Activated T-helper 1 cell treated with anti-CD3 and anti-CD28 coated beads, Interleukin-2, amount 50 U/mL, for 16 hours (primary cell): ENCODE data around the gene KCNK1.

Experiments used
- DNase-seq, 2 donors: peaks; one replicate each; pipeline ENCODE4 v3.0.0-alpha.2; 2020; ENCODE audit warnings: low read depth in 1 of 2, low spot score in 1 of 2

Gene KCNK1

DNA sequence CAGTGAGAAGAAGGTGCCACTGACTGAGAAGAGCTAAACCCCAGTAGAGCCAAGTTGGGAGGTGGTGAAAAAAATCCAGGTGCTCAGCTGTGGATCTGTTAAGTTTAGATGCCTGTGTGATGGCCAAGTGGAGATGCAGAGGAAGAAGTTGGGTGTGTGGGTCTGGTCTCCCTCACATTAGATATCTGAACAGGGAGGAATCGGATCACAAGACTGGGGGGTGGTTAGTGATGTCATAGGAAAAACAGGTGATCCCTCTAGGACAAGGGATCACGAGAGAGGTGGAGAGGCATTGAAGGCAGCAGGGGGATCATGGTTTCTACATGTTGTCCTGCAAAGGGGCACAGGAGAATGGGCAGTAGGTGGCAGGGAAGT is 22.6 kb downstream of the KCNK1 start:
- DNase-seq, result no peak

DNA sequence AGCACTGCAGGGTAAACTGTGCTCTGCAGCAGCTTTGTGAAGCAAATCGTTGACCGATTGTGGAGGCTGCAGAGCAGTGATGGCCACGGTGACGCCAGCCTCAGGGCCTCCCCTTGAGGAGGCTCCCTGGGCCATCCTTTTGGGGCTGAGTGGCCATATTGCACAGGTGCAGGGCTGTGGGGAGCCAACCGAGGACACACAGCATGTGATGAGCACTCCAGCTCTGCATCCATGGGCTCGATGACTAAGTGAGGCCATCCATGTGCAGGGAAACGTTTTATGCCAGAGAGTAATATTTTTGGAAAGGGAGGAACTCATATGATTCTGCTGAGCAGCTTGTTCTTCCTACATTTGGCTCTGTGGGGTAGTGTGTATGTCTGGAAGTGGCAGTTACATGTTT is 24.6 kb downstream of the KCNK1 start:
- no peak for DNase-seq

- DNase-seq, result no peak
These were observed 25.7 kb downstream of the KCNK1 start for GRCh38 chr1:233639611-233640010.

DNA sequence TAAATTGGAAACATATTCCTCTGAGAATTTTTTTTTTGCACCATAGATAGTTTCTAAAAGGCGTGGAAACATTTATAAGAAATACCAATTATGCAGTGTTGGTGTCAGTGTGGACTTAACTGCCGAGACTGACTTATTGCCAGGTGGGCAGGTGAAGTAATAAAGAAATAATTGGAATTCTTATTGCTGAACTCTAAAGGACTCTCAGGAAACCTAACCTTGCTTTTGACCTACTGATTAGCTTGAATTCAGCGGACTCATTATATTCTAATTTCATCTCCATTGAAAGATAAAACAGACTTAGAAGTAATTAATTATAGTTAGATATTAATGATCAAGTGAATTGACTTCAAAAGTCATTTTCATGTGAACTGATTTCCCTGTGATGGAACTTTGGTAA is 26.3 kb downstream of the KCNK1 start:
- no peak for DNase-seq

- no peak for DNase-seq
These were observed 27.1 kb downstream of the KCNK1 start for GRCh38 chr1:233641029-233641428.

DNA sequence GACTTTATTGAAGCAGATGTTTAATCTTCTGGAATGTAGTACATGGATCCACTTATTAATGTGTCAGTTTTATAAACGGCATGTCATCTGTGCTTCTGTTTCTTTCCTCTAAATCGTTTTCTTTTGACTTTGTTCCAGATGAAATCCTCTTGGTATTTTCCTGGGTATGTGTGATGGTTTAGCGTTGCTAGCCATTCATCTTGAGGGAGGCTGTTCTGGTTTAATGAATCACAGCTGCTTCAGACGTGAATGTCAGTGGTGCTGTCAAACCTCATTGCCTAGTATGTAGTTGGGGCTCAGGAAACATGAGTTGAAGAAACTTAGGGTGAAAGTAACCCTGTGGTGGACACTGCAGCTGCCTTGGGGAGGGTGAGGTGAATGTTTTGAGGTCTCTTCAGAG is 33.2 kb downstream of the KCNK1 start:
- no peak for DNase-seq

DNA sequence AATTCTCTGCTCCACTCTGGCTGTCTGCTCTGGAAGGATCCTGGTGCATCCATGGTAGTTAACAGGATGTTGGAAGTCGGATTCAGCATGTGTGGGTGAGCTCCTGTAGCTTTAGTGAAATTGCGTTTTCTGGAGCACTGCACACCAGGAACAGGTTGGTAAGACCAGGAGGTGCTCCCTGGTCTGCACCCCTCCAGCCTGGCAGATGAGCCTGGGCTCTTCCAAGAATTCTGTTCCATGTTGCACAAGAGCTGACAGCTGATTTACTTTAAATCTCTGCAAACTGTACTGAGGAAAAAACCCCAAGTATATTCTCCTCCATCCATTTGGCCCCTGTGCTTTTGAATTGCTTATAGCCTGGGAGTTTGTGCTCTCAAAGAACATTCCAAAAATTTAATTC is 33.7 kb downstream of the KCNK1 start:
- no peak for DNase-seq

DNA sequence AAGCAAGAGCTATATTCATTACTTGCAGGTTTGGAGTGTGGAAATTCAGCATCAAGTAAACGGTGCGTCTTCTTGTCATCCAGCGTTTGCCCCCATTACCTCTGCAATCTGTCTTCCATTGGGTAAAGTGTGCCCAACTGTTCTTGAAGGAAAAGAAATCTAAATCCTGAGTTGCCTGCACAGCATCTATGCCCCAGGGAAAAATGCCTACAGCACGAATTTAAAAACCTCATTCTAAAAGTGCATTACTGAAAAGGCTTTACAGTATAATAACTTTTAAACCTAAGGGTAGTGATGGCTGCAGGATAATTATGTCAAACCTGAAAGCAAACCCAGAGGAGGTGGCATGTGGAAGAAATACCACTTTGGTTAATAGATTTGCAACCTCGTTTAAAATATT is 37.2 kb downstream of the KCNK1 start:
- no peak for DNase-seq

GRCh38 chr1:233651563-233652233 is 37.8 kb downstream of the KCNK1 start:
- no peak for DNase-seq

- DNase-seq, result no peak
These were observed 38.6 kb downstream of the KCNK1 start for GRCh38 chr1:233652526-233652925.

DNA sequence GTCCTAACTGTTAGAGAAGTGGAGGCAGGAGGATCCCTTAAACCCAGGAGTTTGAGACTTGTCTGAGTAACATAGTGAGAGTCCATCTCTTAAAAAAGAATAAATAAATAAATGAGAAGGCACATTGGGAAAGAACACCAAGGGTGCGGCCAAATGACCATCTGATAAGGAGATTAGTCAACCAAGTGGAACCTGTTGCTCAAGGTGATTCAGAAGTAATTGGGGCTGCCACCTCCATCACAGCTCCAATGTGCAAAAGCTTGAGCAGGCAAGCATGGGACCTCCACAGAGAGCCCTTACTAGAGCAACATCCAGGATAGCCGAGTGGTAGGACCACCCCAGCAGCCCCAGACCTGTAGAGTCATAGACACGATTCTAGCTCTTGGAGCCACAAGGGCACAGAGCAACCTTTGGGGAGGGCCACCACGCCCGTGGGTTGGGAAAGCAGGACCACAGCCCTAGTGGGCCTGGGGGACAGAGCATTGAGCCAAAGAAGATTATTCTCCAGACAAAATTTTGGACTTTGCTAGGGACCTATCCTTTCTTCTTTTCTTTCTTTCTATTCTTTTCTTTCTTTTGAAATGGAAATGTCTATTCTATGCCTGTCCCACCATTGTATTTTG is 40.9 kb downstream of the KCNK1 start:
- no peak for DNase-seq

- no peak for DNase-seq
These were observed 41.4 kb downstream of the KCNK1 start for GRCh38 chr1:233655301-233655740.

DNA sequence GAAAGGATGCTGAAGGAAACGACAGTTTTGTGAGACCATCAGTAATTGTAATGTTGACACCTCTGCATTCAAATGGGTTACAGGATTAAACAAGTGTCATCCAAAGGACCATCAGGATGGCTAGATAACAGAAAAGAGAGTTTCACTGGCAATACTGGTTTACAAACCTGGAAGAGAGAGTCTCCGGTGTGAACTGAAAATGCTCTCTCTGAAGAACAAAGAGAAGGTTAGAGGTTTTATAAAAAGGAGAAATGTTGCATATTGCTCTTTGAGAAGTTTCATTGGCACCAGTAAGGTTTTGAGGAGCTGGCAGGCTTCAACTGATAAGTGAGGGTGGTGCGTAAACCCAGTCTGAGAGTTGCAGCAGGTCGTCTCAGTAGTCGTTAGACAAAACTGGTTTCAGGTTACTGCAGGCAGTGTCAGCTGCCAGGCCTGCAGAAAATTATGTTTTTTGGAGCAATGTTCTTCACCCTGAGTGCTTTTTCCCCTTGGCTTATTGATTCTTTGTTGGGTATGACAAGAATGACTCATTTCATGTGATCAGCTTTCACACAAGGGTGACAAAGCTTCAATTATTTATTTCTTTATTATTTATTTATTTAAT is 42.2 kb downstream of the KCNK1 start:
- no peak for DNase-seq

GRCh38 chr1:233656687-233657086 is 42.8 kb downstream of the KCNK1 start:
- DNase-seq, result no peak

GRCh38 chr1:233657466-233657865 is 43.6 kb downstream of the KCNK1 start:
- DNase-seq, result no peak

DNA sequence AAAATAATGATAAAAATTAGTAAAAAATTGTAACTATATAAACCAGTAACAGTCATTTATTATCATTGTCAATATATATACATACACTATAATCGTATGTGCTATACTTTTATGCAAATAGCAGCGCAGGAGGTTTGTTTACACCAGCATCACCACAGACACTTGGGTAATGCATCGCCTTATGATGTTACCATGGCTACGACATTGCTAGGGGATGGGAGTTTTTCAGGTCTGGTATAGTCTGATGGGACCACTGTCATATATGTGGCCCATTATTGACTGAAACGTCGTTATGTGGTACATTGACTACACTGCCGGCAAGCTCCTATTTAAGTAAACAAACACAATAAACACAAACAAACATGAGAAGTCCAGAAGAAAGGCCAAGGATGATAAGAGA is 45.6 kb downstream of the KCNK1 start:
- no peak for DNase-seq

DNA sequence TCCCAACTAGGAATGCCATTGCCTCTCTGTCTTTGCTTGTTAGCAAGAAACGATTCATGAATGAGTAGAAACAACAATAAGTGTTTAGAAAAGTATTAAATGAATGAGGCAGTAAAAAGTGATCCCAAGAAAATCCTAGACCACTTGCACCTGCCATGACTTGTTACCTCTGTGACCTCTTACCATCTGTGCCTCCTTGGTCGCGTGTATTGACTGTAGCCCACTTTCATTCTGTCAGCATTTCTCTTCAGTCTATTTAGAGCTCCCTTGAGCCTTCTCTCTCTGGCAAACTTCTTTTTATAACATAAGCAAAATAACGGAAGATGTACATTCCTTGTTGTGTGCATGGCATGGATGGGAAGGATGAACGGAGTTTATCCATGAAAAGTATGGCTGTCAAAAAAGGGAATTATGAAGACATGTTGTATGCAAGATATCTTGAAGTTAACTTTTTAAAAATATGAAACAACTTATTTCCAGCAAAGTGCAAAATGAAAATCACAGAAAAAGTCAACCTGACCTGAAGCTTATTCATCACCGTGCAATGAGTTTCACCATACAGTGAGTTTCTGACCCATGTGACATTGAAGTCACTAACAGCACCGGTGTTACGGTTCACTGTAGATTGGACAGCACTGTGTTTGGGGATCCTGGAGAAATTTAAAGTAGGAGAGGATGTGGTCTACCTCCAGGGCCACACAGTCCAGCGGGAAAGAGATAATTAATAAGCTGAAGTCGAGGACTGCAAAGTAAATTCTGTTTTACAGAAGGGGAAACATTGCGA is 47.7 kb downstream of the KCNK1 start:
- no peak for DNase-seq

GRCh38 chr1:233662575-233663304 is 48.8 kb downstream of the KCNK1 start:
- DNase-seq, result no peak

DNA sequence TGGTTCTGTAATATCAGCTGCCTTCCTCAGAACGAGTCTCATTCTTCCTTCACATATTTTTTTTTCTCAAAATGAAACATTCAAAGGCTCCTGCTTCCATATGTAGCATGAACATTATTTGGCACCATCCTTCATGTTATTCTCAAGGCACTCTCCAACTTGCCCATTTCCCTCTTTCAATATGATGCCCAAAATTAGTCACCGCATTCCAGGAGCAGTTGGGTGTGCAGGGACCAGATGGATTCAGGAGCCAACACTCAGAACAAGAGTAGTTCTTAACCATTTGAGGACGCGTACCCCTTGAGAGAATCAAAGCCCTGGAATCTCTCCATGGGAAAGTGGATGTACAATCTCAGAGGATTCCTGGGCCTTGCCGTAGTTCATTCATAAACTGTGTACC is 50.3 kb downstream of the KCNK1 start:
- no peak for DNase-seq

GRCh38 chr1:233664804-233665574 is 51.1 kb downstream of the KCNK1 start:
- DNase-seq, result no peak
